AG04450 (cell line): Measurements from ENCODE around the gene MYH10. TPM values are rescaled to one million over a fixed set of nuclear protein-coding genes. Genes with fewer than 3 reads are reported as not detected.

Experiments
- CTCF ChIA-PET: fragments of 300-600, 350-600 bp; formaldehyde crosslinking; extraction: SDS; loops from one replicate; lab custom pipeline; 2022; ENCODE audit warnings: antibody characterized with exemption, inconsistent platforms; lab: Charles Lee
- POLR2A ChIA-PET: fragments of 350-600 bp; formaldehyde crosslinking; extraction: SDS; loops from one replicate; lab custom pipeline; 2021; ENCODE audit warnings: antibody characterized with exemption, inconsistent platforms; lab: Yijun Ruan, JAX
- DNase-seq: peaks from one replicate; pipeline ENCODE4 v3.0.0-alpha.2; 2011; ENCODE audit warnings: low read depth, low spot score
- H3K27ac ChIP-seq: one replicate; pipeline ENCODE4 v1.5.1; 2012; ENCODE audit warnings: low read depth, low read length, control low read depth
- H3K27me3 ChIP-seq: one replicate; pipeline ENCODE4 v1.6.0; 2012; ENCODE audit warnings: low read length; ENCODE audit not compliant: control insufficient read depth, insufficient read depth
- H3K4me3 ChIP-seq: 2 replicates; pipeline ENCODE4 v1.5.1; 2011; ENCODE audit warnings: mild to moderate bottlenecking, low read depth, low read length, control low read depth
- H3K9me3 ChIP-seq: 2 replicates; pipeline ENCODE4 v1.5.1; 2012; ENCODE audit warnings: low read length; ENCODE audit not compliant: control insufficient read depth, insufficient read depth
- polyA plus RNA-seq: library from polyadenylated mRNA; depleted of rRNA; stranded (reverse); fragments of >200 nt; gene quantifications from 2 replicates; pipeline ENCODE4 v1.2.3, GENCODE V29; 2011
- TF ChIP-seq, protein P1 (sequence below): IDR thresholded peaks from 2 replicates; pipeline ENCODE4 v1.5.1; 2011; ENCODE audit warnings: low read depth, low read length, control low read depth, inconsistent platforms

Gene MYH10
- polyA plus RNA-seq, 1 experiment: 103 TPM

DNA sequence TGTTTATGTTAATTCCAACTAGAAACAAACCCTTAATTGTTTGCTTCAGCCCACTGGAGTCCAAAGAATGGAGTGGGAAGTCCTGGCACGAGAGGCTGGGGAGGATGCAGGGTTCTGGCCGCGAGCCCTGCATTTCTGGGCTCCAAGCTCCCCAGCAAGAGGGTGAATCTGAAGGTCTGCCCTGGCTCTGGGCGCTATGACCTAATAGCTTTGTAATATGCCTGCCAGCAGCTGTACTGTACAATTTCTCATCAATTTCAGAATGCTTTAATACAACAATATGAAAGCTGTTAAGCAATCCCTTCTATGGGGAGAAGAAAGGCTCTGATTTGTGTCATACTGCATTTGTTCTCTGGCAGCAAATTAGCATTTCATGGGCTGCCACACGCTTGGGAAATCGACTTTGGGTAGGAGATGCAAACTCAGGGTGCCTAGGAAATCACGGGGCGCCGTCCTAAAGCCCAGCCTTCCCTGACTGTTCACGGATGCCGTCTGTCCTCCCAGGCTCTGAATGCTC, 151.0 kb downstream of the MYH10 start:
- no peaks in the 10 kb centered on the region for H3K27me3 ChIP-seq
- ChIA-PET POLR2A (interaction anchor here (0.8 to 1.1 kb wide), 4 partner anchors 8 to 306 kb away, joined by 3 to 4 read pairs (median 3); no protein-coding TSS in a partner anchor), CTCF (interaction anchor here (1.4 to 1.5 kb wide), 2 partner anchors 12 to 267 kb away, joined by 3 read pairs; no protein-coding TSS in a partner anchor)
- peak; percentile 33 for DNase-seq
- peaks cover 4% of the 10 kb centered on the region; the same call in 1 of the 2 replicates for H3K9me3 ChIP-seq
- TF ChIP-seq, protein P1, sequence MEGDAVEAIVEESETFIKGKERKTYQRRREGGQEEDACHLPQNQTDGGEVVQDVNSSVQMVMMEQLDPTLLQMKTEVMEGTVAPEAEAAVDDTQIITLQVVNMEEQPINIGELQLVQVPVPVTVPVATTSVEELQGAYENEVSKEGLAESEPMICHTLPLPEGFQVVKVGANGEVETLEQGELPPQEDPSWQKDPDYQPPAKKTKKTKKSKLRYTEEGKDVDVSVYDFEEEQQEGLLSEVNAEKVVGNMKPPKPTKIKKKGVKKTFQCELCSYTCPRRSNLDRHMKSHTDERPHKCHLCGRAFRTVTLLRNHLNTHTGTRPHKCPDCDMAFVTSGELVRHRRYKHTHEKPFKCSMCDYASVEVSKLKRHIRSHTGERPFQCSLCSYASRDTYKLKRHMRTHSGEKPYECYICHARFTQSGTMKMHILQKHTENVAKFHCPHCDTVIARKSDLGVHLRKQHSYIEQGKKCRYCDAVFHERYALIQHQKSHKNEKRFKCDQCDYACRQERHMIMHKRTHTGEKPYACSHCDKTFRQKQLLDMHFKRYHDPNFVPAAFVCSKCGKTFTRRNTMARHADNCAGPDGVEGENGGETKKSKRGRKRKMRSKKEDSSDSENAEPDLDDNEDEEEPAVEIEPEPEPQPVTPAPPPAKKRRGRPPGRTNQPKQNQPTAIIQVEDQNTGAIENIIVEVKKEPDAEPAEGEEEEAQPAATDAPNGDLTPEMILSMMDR: no peak
- H3K4me3 ChIP-seq: no peak overlapping the region
- peak overlapping the region; percentile 70 for H3K27ac ChIP-seq

DNA sequence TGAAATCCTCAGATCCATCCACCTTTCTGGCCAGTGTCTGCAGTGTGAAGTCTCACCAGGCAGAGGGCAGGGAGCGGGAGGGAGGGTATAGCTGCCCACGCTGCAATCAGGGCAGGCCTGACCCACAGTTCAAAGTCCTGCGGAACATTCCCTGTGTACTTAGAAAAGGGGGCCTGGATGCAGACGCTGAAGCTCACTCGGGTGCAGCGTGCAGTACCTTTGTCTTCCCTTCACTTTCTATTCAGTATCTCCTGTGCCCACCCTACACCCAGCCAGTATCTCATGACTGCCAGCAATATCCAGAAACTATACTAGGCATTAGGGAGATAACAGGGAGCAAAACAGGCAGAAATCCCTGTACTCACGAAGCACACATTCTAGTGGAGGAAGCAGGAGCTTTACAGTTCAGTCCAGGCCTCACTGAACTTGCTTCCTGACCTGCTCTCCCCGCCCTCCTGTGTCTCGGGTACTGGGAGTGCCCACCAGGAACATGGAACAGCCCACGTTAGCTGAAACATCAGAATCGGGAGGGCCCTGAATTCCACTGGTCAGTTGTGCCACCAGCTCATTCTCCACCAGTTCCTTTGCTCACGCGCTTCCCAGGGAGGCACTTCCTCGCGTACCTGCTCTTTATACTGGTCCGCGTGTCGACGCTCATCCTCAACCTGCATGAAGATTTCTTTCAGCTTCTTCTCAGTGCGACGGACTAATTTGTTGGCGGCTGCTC, 152.6 kb downstream of the MYH10 start:
- H3K27ac ChIP-seq: no peak overlapping the region
- H3K27me3 ChIP-seq: no peaks in the 10 kb centered on the region
- H3K4me3 ChIP-seq: no peak overlapping the region
- ChIA-PET CTCF (no interaction called here), POLR2A (no interaction called here)
- TF ChIP-seq, protein P1: no peak
- H3K9me3 ChIP-seq: peaks cover 4% of the 10 kb centered on the region; the same call in 1 of the 2 replicates
- DNase-seq: no peak

DNA sequence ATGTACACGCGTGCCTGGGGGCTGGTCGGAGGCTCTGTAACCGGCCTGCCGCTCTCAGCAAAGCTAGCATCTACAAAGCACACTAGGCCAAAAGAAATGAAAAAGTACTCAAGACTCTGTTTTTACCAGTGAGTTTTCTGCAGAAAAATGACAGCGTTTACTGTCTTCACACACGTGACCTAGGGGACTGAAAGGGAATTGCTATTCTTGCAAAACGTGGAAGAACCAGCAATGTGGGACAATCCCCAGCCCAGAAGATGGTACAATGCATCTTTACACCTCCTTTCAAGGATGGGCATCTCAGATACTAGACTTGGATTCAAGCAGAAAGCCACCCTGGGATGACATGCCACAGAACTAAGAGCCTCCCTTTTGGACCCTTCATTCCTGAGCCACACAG, 153.4 kb downstream of the MYH10 start:
- POLR2A ChIA-PET: no interaction called here
- H3K9me3 ChIP-seq: peaks cover 4% of the 10 kb centered on the region; the same call in 1 of the 2 replicates

DNA sequence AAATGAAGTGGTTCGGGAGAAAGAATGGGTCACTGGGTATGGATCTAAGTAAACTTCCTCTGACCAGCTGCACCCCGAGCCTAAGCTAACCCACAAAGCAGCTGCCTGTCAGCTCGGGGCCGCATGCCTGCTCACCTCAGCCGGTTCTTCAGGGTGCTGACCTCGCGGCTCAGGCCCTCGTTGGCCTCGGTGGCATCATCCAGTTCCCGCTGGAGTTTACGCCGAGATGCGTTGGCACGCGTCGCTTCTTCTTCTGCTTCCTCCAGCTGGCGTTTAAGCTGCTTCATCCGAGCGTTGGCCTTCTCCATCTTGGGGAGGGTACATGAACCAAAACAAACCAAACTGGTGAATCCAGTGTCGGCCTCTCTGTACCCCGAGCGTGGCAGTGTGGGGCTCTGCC, 153.8 kb downstream of the MYH10 start:
- Histone ChIP-seq H3K27me3 (no peaks in the 10 kb centered on the region), H3K4me3 (no peak overlapping the region), H3K27ac (no peak overlapping the region), H3K9me3 (peaks cover 4% of the 10 kb centered on the region; the same call in 1 of the 2 replicates)
- TF ChIP-seq, protein P1: no peak
- ChIA-PET CTCF (no interaction called here), POLR2A (no interaction called here)
- DNase-seq: no peak

More for the DNA sequence above, 153.4 kb downstream of the MYH10 start:
- CTCF ChIA-PET: no interaction called here
- no peak overlapping the region for H3K27ac ChIP-seq
- no peaks in the 10 kb centered on the region for H3K27me3 ChIP-seq
- TF ChIP-seq, protein P1: no peak
- DNase-seq: no peak
- no peak overlapping the region for H3K4me3 ChIP-seq

DNA sequence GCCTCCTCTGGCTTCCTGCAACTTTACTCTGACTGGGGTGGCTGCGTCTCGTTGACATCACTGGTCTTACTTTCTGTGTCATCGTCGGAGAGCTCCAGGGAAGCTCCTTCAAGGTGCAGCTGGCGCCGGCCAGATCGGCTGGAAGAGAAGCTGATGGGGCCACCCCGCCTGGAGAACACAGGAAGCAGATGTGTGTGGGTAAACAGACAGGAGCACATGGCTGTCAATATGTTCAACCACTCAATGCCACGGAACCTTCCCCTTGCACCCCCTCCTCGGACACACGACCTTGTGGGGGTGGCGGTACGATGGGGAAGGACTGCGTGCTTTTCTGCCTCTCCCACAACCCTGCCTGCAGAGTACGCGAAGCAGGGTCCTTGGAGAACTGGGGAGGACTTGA, 154.7 kb downstream of the MYH10 start:
- no peak for DNase-seq
- CTCF ChIA-PET: no interaction called here
- POLR2A ChIA-PET: no interaction called here
- Histone ChIP-seq H3K27me3 (no peaks in the 10 kb centered on the region), H3K4me3 (no peak overlapping the region), H3K9me3 (no peaks in the 10 kb centered on the region; the same call in 1 of the 2 replicates), H3K27ac (no peak overlapping the region)
- TF ChIP-seq, protein P1: no peak
